GM12874 (cell line): ENCODE results near the gene EFCAB7.

Experiments used
- CTCF ChIP-seq: IDR thresholded peaks from 2 replicates; pipeline ENCODE4 v1.5.1; 2011; ENCODE audit warnings: low read depth, mild to moderate bottlenecking, control low read depth, low read length, moderate library complexity; ENCODE audit not compliant: insufficient read depth

Gene EFCAB7

GRCh38 chr1:63621075-63621474 is 97.8 kb downstream of the EFCAB7 start:
- TF ChIP-seq CTCF = no peak

GRCh38 chr1:63621698-63622097 is 98.4 kb downstream of the EFCAB7 start:
- TF ChIP-seq CTCF = no peak
